Measurements from ENCODE around the gene CPPED1.

- TF ChIP-seq CTCF (IDR thresholded peaks at IDR 0.05) (no peak), POLR2A (IDR thresholded peaks at IDR 0.05) (no peak)
Measured at GRCh38 chr16:12732600-12732999, 71.1 kb downstream of the CPPED1 start.

All from stomach (tissue), 4 donors.